IMR-90 (cell line): ENCODE measurements around the gene NREP. TPM values are rescaled to one million over a fixed set of nuclear protein-coding genes. Genes with fewer than 3 reads are reported as not detected.

ENCODE experiments used
- ATAC-seq: fragments of 200-7000 bp; cut with Tn5 transposase; 2 replicates; pipeline ENCODE4 v1.9.1; 2020; ENCODE audit warnings: low read depth, mild to moderate bottlenecking, moderate library complexity
- BruUV-seq: library from RNA; stranded (reverse); fragments of 400-500 nt; replicated peaks from 2 replicates; lab custom pipeline; 2021; lab: Mats Ljungman, UMichigan
- CTCF ChIA-PET: fragments of 300-600 bp; formaldehyde crosslinking; extraction: SDS; loops from one replicate; lab custom pipeline; 2021; ENCODE audit warnings: antibody characterized with exemption; lab: Yijun Ruan, JAX
- POLR2A ChIA-PET: fragments of 300-600 bp; sonication (Branson Sonifier 250); formaldehyde crosslinking; loops from one replicate; lab custom pipeline; 2022; ENCODE audit warnings: antibody characterized with exemption; ENCODE audit not compliant: unreplicated experiment; lab: Charles Lee
- DNase-seq: peaks from one replicate; pipeline ENCODE4 v3.0.0; 2013
- H2AFZ ChIP-seq: replicated peaks from 2 replicates; pipeline ENCODE3; 2013; ENCODE audit warnings: low read length, mild to moderate bottlenecking; ENCODE audit not compliant: poor library complexity
- H2AK5ac ChIP-seq: 2 replicates; pipeline ENCODE4 v1.6.1; 2013; ENCODE audit warnings: low read depth, low read length, inconsistent platforms
- H2AK9ac ChIP-seq: replicated peaks from 2 replicates; pipeline ENCODE3; 2013; ENCODE audit warnings: mild to moderate bottlenecking, low read depth, low read length, moderate library complexity; ENCODE audit not compliant: poor library complexity
- H2BK120ac ChIP-seq: 2 replicates; pipeline ENCODE4 v1.6.1; 2013; ENCODE audit warnings: low read depth, low read length, inconsistent platforms
- H2BK15ac ChIP-seq: 3 replicates; pipeline ENCODE4 v1.6.1; 2013; ENCODE audit warnings: low read depth, low read length, inconsistent platforms
- H2BK20ac ChIP-seq: 2 replicates; pipeline ENCODE4 v1.6.1; 2013; ENCODE audit warnings: low read depth, mild to moderate bottlenecking, inconsistent platforms, low read length, moderate library complexity
- H2BK5ac ChIP-seq: 2 replicates; pipeline ENCODE4 v1.6.1; 2013; ENCODE audit warnings: mild to moderate bottlenecking, low read depth, low read length, inconsistent platforms; ENCODE audit not compliant: poor library complexity, severe bottlenecking
- H3K14ac ChIP-seq: replicated peaks from 2 replicates; pipeline ENCODE4 v1.6.1; 2013; ENCODE audit warnings: low read depth, low read length, inconsistent platforms
- H3K18ac ChIP-seq: 2 replicates; pipeline ENCODE4 v1.6.1; 2013; ENCODE audit warnings: low read depth, low read length, control low read depth
- H3K23ac ChIP-seq: 2 replicates; pipeline ENCODE4 v1.6.1; 2013; ENCODE audit warnings: low read depth, low read length, inconsistent platforms
- H3K27ac ChIP-seq: 2 replicates; pipeline ENCODE4 v1.5.1; 2013; ENCODE audit warnings: mild to moderate bottlenecking, control low read depth, low read length; ENCODE audit not compliant: insufficient read depth
- H3K27me3 ChIP-seq: 2 replicates; pipeline ENCODE4 v1.6.1; 2013; ENCODE audit warnings: low read length; ENCODE audit not compliant: control insufficient read depth, insufficient read depth
- H3K36me3 ChIP-seq: 2 replicates; pipeline ENCODE4 v1.6.1; 2013; ENCODE audit warnings: low read length, mixed read lengths; ENCODE audit not compliant: control insufficient read depth, insufficient read depth
- H3K4ac ChIP-seq: 2 replicates; pipeline ENCODE4 v1.6.1; 2013; ENCODE audit warnings: low read depth, low read length, inconsistent platforms
- H3K4me1 ChIP-seq: 2 replicates; pipeline ENCODE4 v1.6.1; 2013; ENCODE audit warnings: low read length, mixed read lengths; ENCODE audit not compliant: control insufficient read depth, insufficient read depth
- H3K4me2 ChIP-seq: 2 replicates; pipeline ENCODE4 v1.6.1; 2013; ENCODE audit warnings: low read depth, mild to moderate bottlenecking, control low read depth, low read length, moderate library complexity
- H3K4me3 ChIP-seq: 2 replicates; pipeline ENCODE4 v1.5.1; 2013; ENCODE audit warnings: low read depth, mild to moderate bottlenecking, control low read depth, low read length, moderate library complexity; ENCODE audit not compliant: insufficient read depth
- H3K56ac ChIP-seq: 2 replicates; pipeline ENCODE4 v1.6.1; 2013; ENCODE audit warnings: low read length, inconsistent platforms; ENCODE audit not compliant: insufficient read depth; ENCODE audit errors: extremely low read depth
- H3K79me1 ChIP-seq, 2 experiments: 2 replicates each; pipeline ENCODE4 v1.6.1; 2013; ENCODE audit warnings: low read length in 2 of 2, inconsistent platforms in 1 of 2, low read depth in 1 of 2
- H3K9ac ChIP-seq: 2 replicates; pipeline ENCODE4 v1.6.1; 2013; ENCODE audit warnings: low read depth, low read length, control low read depth
- H3K9me1 ChIP-seq: 2 replicates; pipeline ENCODE4 v1.6.1; 2013; ENCODE audit warnings: low read length, inconsistent platforms; ENCODE audit not compliant: insufficient read depth
- H3K9me3 ChIP-seq: 2 replicates; pipeline ENCODE4 v1.6.1; 2013; ENCODE audit warnings: low read length; ENCODE audit not compliant: control insufficient read depth, insufficient read depth
- H4K20me1 ChIP-seq: 2 replicates; pipeline ENCODE4 v1.6.1; 2013; ENCODE audit warnings: low read length, inconsistent platforms; ENCODE audit not compliant: insufficient read depth
- H4K5ac ChIP-seq: 2 replicates; pipeline ENCODE4 v1.6.1; 2013; ENCODE audit warnings: mild to moderate bottlenecking, low read depth, low read length, control low read depth
- H4K8ac ChIP-seq, 2 experiments: 2 replicates each; pipeline ENCODE4 v1.6.1; 2013; ENCODE audit warnings: low read depth in 2 of 2, low read length in 2 of 2, control low read depth in 1 of 2, inconsistent platforms in 1 of 2
- H4K91ac ChIP-seq: 2 replicates; pipeline ENCODE4 v1.6.1; 2013; ENCODE audit warnings: low read depth, low read length, inconsistent platforms; ENCODE audit not compliant: insufficient read depth
- BHLHE40 ChIP-seq: fragments of 150-350 bp; IDR thresholded peaks from 2 replicates; pipeline ENCODE4 v1.6.1; 2016; ENCODE audit warnings: mild to moderate bottlenecking, low read depth, low read length
- CHD1 ChIP-seq: IDR thresholded peaks from 2 replicates; pipeline ENCODE4 v1.6.1; 2012; ENCODE audit warnings: low read depth, low read length, improper control_type of control experiment
- CTCF ChIP-seq: conservative IDR thresholded peaks from 2 replicates; pipeline ENCODE4 v1.5.1; 2012; ENCODE audit warnings: mild to moderate bottlenecking, low read depth, low read length, improper control_type of control experiment
- MAFK ChIP-seq: IDR thresholded peaks from 2 replicates; pipeline ENCODE4 v1.6.1; 2012; ENCODE audit warnings: low read depth, low read length, improper control_type of control experiment
- MAZ ChIP-seq: IDR thresholded peaks from 2 replicates; pipeline ENCODE4 v1.6.1; 2012; ENCODE audit warnings: low read depth, mild to moderate bottlenecking, low read length, improper control_type of control experiment, moderate library complexity, borderline replicate concordance
- MXI1 ChIP-seq: IDR thresholded peaks from 2 replicates; pipeline ENCODE4 v1.6.1; 2012; ENCODE audit warnings: low read depth, mild to moderate bottlenecking, low read length, moderate library complexity, borderline replicate concordance
- NFE2L2 ChIP-seq: fragments of 150-350 bp; IDR thresholded peaks from 2 replicates; pipeline ENCODE4 v1.6.1; 2016; ENCODE audit warnings: low read depth, mild to moderate bottlenecking, low read length
- POLR2A ChIP-seq: IDR thresholded peaks from 2 replicates; pipeline ENCODE4 v1.6.1; 2012; ENCODE audit warnings: mild to moderate bottlenecking, low read depth, low read length
- RAD21 ChIP-seq: IDR thresholded peaks from 2 replicates; pipeline ENCODE4 v1.6.1; 2012; ENCODE audit warnings: low read length, improper control_type of control experiment
- RCOR1 ChIP-seq: IDR thresholded peaks from 2 replicates; pipeline ENCODE4 v1.6.1; 2012; ENCODE audit warnings: mild to moderate bottlenecking, low read length, improper control_type of control experiment; ENCODE audit not compliant: insufficient replicate concordance
- RFX5 ChIP-seq: IDR thresholded peaks from 2 replicates; pipeline ENCODE4 v1.8.0; 2012; ENCODE audit warnings: low read depth, mild to moderate bottlenecking, low read length, moderate library complexity
- SMC3 ChIP-seq: fragments of 150-350 bp; IDR thresholded peaks from 2 replicates; pipeline ENCODE4 v1.6.1; 2016; ENCODE audit warnings: low read depth, mild to moderate bottlenecking, antibody characterized with exemption, low read length, moderate library complexity
- USF2 ChIP-seq: fragments of 150-350 bp; IDR thresholded peaks from 2 replicates; pipeline ENCODE4 v1.6.1; 2017; ENCODE audit warnings: mild to moderate bottlenecking, antibody characterized with exemption, low read length, low read depth
- WGBS, 2 experiments: methylation state at CpG; one replicate each; pipeline versions ENCODE4 v1.1.5 to v1.1.7; 2013; ENCODE audit warnings: missing lambda C conversion rate in 2 of 2; ENCODE audit not compliant: insufficient read length in 1 of 2; ENCODE audit errors: extremely low coverage in 2 of 2; 5-methylcytosine and 5-hydroxymethylcytosine counted together
- dilution Hi-C: fragments of 300-500 bp; cut with HindIII; formaldehyde crosslinking; loops from one replicate; pipeline ENCODE4 v1.14.3; 2018; ENCODE audit warnings: low sequenced_read_pairs; ENCODE audit not compliant: unreplicated experiment
- in situ Hi-C: fragments of 300-500 bp; cut with MboI; formaldehyde crosslinking; loops from 3 replicates; pipeline ENCODE4 v1.14.3; 2019; ENCODE audit warnings: low sequenced_read_pairs, inconsistent platforms, mixed read lengths
- intact Hi-C: fragments of 100-400 bp; cut with micrococcal nuclease; formaldehyde crosslinking; loops from 2 replicates; pipeline ENCODE4 v1.10.0; 2022
- polyA plus RNA-seq, 3 experiments: library from polyadenylated mRNA; depleted of rRNA; stranded (reverse); fragments of >200 nt; gene quantifications; 2 replicates each; pipeline ENCODE4 v1.2.3, GENCODE V29; 2012; ENCODE audit warnings: low replicate concordance in 1 of 3
- total RNA-seq: library from RNA; depleted of rRNA; stranded (reverse); fragments of >200 nt; gene quantifications from 2 replicates; pipeline ENCODE4 v1.2.3, GENCODE V29; 2012

Gene NREP
- total and polyA plus RNA-seq, 2 of the 4 experiments (the other 2 are of a cell fraction): 178 to 277 TPM

- peaks cover under 1% of the 10 kb centered on the region; the same call in 1 of the 2 replicates for H3K9me1 ChIP-seq
- CTCF ChIA-PET: interaction anchor here (0.6 to 1.0 kb wide), 3 partner anchors 20 to 1250 kb away, joined by 3 to 5 read pairs (median 4); no protein-coding TSS in a partner anchor
- H4K20me1 ChIP-seq: no peaks in the 10 kb centered on the region
- peak overlapping the region; percentile 97 for H2BK5ac ChIP-seq
- peak overlapping the region; percentile 74 for H3K4me2 ChIP-seq
- peaks cover 5 to 23% of the 10 kb centered on the region in 2 experiments for H3K79me1 ChIP-seq
- WGBS, 2 experiments: 2% methylated on average over 37 of the region's 98 CpGs; no CpG with 5 or more reads in 1 of the 2 experiments
- peak overlapping the region; percentile 55; the same call in 2 of the 3 replicates for H2BK15ac ChIP-seq
- no peaks in the 10 kb centered on the region for H3K9me3 ChIP-seq
- BruUV-seq: no TSS peak
- peak overlapping the region; percentile 91 for H2AFZ ChIP-seq
- TF ChIP-seq USF2 (peak; percentile 20; the same call in 1 of the 2 replicates), MAZ (peak; percentile 55; the same call in 1 of the 2 replicates), MXI1 (peak; percentile 76; the same call in 1 of the 2 replicates), MAFK (peak; percentile 86), RCOR1 (peak; percentile 77), POLR2A (peak; percentile 77), CTCF (peak; percentile 59), RAD21 (peak; percentile 57), CHD1 (no peak), BHLHE40 (peak; percentile 94), SMC3 (peak; percentile 42; the same call in 1 of the 2 replicates), RFX5 (no peak), NFE2L2 (no peak)
- intact Hi-C loops: loop anchor here (1.0 to 10.0 kb wide), 9 partner anchors 9 to 993 kb away; no protein-coding TSS in a partner anchor
- peak overlapping the region; percentile 90 for H2AK9ac ChIP-seq
- H4K91ac ChIP-seq: peak overlapping the region; percentile 94
- peak overlapping the region; percentile 80 for H4K5ac ChIP-seq
- peak overlapping the region; percentile 97 for H3K14ac ChIP-seq
- in situ Hi-C loops: no loop called here
- peak overlapping the region; percentile 93 for H2BK120ac ChIP-seq
- H3K27me3 ChIP-seq: no peaks in the 10 kb centered on the region
- H2AK5ac ChIP-seq: peak overlapping the region; percentile 89
- H3K9ac ChIP-seq: peak overlapping the region; percentile 99
- H4K8ac ChIP-seq: peak overlapping the region; percentile 90
- POLR2A ChIA-PET: interaction anchor here (0.8 to 1.3 kb wide), 4 partner anchors 20 to 242 kb away, joined by 3 to 5 read pairs (median 4); no protein-coding TSS in a partner anchor
- H3K4me1 ChIP-seq: peaks cover 4% of the 10 kb centered on the region
- H3K23ac ChIP-seq: peak overlapping the region; percentile 100
- peak overlapping the region; percentile 92 for H3K4ac ChIP-seq
- peak; percentile 97 for DNase-seq
- H2BK20ac ChIP-seq: peak overlapping the region; percentile 75
- no peaks in the 10 kb centered on the region for H3K36me3 ChIP-seq
- peak overlapping the region; percentile 95 for H3K4me3 ChIP-seq
- H3K27ac ChIP-seq: peak overlapping the region; percentile 93
- peak overlapping the region; percentile 98 for H3K56ac ChIP-seq
- peak; percentile 90 for ATAC-seq
- dilution Hi-C loops: no loop called here
- peak overlapping the region; percentile 83 for H3K18ac ChIP-seq
Measured at GRCh38 chr5:111757355-111758283, 625 bp upstream of the NREP start.
